Neural progenitor cell (in vitro differentiated cells): Measurements from ENCODE around the gene CA12.

Source experiments
- CTCF ChIP-seq: fragments of 200-600 bp; sonication (generic); IDR thresholded peaks from 2 replicates; pipeline ENCODE4 v1.5.1; 2017; ENCODE audit warnings: antibody characterized with exemption, mild to moderate bottlenecking
- EZH2phosphoT487 ChIP-seq: fragments of 200-600 bp; sonication (generic); IDR thresholded peaks from 2 replicates; pipeline ENCODE4 v1.6.1; 2017; ENCODE audit warnings: antibody characterized with exemption

DNA sequence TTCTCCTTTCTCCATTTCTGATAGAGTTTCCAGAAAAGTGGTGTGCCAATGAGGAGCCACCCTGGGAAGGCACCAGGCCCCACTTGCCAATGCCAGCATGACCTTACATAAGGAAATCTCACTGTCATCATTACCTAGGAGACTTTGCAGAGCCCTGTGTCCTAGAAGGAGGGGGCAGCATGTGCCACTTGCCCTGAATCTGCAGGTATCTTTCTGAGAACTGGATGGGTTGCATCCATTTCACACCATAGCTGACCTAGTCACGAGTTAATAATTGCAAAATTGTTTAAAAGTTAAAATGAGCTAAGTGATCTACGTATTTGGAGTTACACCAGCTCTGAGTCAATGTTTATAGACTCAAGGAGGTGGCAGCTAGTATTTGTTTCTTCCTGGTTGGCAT, 14.3 kb downstream of the CA12 start:
- TF ChIP-seq CTCF (no peak), EZH2phosphoT487 (no peak)
